COLO668 (cell line): Measurements from ENCODE around the gene OVCA2.

ENCODE experiments used
- DNase-seq: peaks from one replicate; lab custom pipeline; 2025; ENCODE audit not compliant: unreplicated experiment; lab: John Stamatoyannopoulos, UW

The OVCA2 gene

DNA sequence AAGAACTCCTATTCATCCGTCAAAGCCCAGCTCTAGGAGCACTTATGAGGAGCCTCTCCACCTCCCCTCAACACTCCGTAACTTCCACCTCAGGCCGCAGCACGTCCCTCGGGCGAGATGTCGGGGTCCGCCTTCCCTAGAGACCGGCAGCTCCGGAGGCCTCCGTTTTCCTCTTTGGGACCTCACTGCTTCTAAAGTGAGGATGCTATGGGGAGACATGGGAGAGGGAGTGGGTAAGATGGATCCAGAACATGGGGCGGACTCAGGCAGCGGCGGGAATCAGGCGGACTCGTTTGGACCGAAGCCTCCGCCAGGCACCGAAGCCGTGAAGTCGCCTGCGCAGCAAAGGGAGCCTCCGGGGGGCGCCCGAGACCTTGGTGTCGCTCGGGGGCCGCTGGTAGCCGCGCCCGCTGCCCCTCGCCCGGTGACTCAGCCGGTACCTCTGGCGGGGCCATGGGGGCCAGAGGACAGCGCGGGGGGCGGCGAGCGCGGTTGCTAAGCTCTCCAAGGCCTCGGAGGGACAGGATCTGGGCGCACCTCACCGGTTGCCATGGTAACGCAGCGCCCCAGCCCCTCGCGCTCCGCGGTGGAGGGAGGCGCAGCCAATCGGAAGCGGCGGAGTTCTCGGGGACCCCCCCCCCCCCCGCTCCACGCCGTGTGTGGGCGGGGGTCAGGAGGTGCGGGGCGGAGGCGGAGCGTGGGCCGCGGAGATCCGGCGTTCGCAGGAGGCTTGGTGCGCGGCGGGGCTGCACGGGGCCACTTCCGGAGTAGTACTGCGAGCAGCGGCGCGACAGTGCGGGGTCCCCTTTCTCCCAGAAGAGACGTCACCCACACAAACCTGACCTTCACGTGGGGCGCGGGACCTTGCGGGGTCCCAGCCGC lies 11.8 kb downstream of the OVCA2 start:
- DNase-seq: peak; percentile 58

DNA sequence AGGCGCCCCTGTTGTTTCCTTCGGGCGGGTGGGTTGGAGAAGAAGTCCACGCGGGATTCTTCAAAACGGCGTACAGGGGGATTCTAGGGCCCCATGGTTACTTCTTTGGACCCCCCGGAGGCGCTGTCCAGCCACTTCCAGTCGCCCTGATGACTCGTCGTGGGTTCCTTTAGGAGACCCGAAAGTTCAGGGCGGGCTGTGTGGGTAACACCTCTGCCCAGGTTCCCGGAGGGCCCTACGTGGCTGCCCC lies 12.4 kb downstream of the OVCA2 start:
- no peak for DNase-seq

DNA sequence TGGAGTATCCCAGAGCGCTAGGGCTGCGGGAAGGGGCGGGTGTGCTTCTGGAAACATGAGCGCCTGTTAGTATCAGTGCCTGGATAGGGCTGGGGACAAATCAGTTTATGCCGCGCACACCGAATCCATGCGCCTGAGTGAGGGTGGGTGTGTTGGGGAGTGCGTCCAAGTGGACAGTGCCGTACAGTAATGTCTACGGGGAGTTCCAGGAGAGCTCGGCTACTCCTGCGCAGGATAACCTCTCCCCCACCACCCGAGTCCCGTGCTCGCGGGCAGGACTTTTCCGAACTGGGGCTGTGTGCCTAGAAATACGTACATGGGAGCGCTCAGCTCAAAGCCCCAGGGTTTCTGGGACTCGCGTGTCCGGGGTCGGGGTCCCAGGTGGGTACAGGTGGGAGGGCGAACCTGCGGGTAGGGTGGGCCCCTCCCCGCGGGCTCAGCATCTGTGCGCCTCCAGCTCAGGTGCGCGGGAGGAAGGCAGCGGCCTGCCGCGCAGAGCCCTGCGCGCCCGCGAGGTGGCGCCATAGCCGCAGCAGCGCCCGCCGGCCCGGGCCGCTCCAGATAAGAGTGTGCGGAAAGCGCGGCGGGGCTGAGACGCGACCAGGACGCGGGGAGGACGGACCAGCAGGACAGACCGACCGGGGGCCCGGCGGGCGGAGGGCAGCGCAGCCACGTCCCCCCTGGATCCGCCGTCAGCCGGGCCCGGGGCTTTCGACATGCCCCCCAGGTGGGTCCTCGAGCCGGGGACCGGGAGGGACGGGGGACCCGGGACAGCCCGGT lies 12.9 kb downstream of the OVCA2 start, which contains the start of gene HIC1:
HIC1 (plus strand) TSS at position 592 of the 780 bp plus-strand sequence. CDS start 1,588 bp downstream, outside the sequence.
- DNase-seq: peak; percentile 62

- DNase-seq: no peak
Observed at GRCh38 chr17:2055292-2056205, 13.7 kb downstream of the OVCA2 start.

DNA sequence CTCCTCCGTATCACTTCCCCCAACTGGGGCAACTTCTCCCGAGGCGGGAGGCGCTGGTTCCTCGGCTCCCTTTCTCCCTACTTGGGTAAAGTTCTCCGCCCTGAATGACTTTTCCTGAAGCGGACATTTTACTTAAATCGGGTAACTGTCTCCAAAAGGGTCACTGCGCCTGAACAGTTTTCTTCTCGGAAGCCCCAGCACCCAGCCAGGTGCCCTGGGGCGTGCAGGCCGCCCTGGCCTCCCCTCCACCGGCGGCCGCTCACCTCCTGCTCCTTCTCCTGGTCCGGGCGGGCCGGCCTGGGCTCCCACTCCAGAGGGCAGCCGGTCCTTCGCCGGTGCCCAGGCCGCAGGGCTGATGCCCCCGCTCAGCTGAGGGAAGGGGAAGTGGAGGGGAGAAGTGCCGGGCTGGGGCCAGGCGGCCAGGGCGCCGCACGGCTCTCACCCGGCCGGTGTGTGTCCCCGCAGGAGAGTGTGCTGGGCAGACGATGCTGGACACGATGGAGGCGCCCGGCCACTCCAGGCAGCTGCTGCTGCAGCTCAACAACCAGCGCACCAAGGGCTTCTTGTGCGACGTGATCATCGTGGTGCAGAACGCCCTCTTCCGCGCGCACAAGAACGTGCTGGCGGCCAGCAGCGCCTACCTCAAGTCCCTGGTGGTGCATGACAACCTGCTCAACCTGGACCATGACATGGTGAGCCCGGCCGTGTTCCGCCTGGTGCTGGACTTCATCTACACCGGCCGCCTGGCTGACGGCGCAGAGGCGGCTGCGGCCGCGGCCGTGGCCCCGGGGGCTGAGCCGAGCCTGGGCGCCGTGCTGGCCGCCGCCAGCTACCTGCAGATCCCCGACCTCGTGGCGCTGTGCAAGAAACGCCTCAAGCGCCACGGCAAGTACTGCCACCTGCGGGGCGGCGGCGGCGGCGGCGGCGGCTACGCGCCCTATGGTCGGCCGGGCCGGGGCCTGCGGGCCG lies 14.7 kb downstream of the OVCA2 start:
- DNase-seq: peak; percentile 61

DNA sequence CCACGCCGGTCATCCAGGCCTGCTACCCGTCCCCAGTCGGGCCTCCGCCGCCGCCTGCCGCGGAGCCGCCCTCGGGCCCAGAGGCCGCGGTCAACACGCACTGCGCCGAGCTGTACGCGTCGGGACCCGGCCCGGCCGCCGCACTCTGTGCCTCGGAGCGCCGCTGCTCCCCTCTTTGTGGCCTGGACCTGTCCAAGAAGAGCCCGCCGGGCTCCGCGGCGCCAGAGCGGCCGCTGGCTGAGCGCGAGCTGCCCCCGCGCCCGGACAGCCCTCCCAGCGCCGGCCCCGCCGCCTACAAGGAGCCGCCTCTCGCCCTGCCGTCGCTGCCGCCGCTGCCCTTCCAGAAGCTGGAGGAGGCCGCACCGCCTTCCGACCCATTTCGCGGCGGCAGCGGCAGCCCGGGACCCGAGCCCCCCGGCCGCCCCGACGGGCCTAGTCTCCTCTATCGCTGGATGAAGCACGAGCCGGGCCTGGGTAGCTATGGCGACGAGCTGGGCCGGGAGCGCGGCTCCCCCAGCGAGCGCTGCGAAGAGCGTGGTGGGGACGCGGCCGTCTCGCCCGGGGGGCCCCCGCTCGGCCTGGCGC lies 15.4 kb downstream of the OVCA2 start:
- peak; percentile 32 for DNase-seq

- peak; percentile 32 for DNase-seq
Observed at GRCh38 chr17:2057760-2058585, 16.2 kb downstream of the OVCA2 start.

- DNase-seq: peak; percentile 47
Observed at GRCh38 chr17:2058586-2059546, 17.0 kb downstream of the OVCA2 start.

GRCh38 chr17:2059547-2060384 lies 17.9 kb downstream of the OVCA2 start:
- no peak for DNase-seq

GRCh38 chr17:2060385-2060658 lies 18.5 kb downstream of the OVCA2 start:
- DNase-seq: no peak

GRCh38 chr17:2060681-2061440 lies 19.0 kb downstream of the OVCA2 start:
- no peak for DNase-seq

DNA sequence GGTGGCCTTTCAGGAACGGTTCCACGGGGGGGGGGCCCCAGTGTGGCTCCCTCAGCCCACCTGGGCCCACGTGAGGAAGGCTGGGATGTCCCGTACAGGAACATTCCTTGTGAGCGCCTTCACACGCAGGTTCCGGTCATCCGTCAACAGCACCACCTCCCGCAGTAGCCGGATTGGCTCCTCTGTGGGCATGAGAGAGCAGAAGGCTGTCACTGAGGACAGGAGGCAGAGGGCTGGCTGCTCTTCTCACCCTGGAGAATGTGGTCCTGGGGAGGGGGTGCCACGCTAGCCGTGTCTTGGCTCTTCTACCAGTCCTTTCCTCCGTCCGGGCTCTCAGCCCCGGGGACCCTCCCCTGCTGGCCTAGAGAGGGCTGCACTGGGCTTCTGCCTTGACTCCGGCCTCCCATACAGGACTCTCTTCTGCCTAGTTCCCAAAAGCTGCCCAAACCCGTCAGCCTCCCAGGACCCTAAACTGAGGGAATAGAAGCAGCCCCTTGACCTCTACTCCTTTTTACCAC lies 19.7 kb downstream of the OVCA2 start:
- no peak for DNase-seq

GRCh38 chr17:2062571-2063183 lies 20.9 kb downstream of the OVCA2 start:
- no peak for DNase-seq

DNA sequence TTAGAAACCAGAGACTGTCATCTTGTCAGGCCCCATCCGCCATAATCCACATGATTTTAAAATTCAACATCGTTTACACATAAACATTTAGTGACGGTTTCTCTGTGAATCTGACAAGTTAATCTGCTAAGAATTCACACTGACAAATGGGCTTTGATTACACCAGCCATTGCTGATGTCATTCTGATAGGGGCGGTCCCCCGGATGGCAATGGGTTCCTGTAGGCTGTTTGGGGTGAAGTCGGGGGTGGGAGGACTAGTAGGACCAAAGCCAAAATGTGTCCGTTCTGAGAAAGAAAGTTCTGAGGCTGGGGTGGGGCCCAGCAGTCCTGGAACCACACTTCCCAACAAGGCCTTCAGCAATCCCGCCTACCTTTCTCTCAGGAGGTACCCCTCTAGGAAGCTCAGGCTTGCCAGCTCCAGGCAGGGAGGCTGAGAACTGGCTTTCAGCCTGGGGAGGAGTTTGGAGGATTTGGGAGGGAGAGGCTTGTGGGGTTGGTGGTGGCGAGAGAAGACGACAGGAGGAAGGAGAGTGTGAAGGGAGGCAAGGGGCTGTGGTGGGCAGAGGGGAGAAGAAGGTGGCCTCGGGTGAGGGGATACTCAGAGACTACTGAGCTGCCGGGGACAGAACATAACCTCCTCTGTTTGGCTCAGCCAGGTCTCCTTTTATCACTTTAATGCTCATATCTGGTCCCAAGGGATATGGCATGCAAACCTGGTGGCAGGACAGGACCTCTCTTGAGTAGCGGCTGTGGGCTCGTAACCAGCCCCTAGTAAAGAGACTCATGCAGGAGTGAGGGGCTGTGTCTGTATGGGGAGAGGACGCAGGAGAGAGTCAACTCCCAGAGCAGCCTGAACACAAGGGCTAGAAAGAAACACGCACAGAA lies 21.7 kb downstream of the OVCA2 start:
- no peak for DNase-seq

GRCh38 chr17:2064147-2064489 lies 22.3 kb downstream of the OVCA2 start:
- no peak for DNase-seq
